Fibroblast of skin of scalp (primary cell): ENCODE results near the gene GYPC.

Experiments used
- DNase-seq: peaks from one replicate; pipeline ENCODE4 v3.0.0-alpha.2; 2013

GYPC gene

GRCh38 chr2:126732682-126733245 lies 76.8 kb downstream of the GYPC start:
- DNase-seq, result no peak

- no peak for DNase-seq
These were observed 77.8 kb downstream of the GYPC start for GRCh38 chr2:126733795-126734194.

- no peak for DNase-seq
These were observed 80.3 kb downstream of the GYPC start for GRCh38 chr2:126736133-126736874.

- DNase-seq, result no peak
These were observed 83.2 kb downstream of the GYPC start for GRCh38 chr2:126739141-126739540.

- DNase-seq, result no peak
These were observed 88.7 kb downstream of the GYPC start for GRCh38 chr2:126744640-126745039.
